ENCODE results near the gene BANF2.
"Not testable (repeated sequence)": the region's sequence is repeated elsewhere in the genome, so short reads cannot be mapped to it uniquely, and the experiment has no call there.

The BANF2 gene

GRCh38 chr20:17766226-17766625 lies 66.5 kb downstream of the BANF2 start:
- no peaks in the 10 kb centered on the region for H4K20me1 ChIP-seq (ENCODE audit: control insufficient read depth, insufficient read depth, low read depth, low read length)
- H3K79me2 ChIP-seq (ENCODE audit: control insufficient read depth, low read length), result no peaks in the 10 kb centered on the region
- H3K27me3 ChIP-seq (ENCODE audit: control insufficient read depth, low read length), result peaks cover 3% of the 10 kb centered on the region; the same call in 1 of the 2 replicates
- H3K4me2 ChIP-seq (ENCODE audit: low read length), result no peak overlapping the region
- H3K4me3 ChIP-seq (ENCODE audit: low read length), result no peak overlapping the region
- H3K36me3 ChIP-seq (ENCODE audit: control insufficient read depth, low read length), result no peaks in the 10 kb centered on the region
- TF ChIP-seq EZH2phosphoT487 (IDR thresholded peaks at IDR 0.05; ENCODE audit: borderline replicate concordance, low read length), result no peak
- no peak for TF ChIP-seq CTCF (IDR thresholded peaks at IDR 0.05; ENCODE audit: low read depth, low read length, poor library complexity, severe bottlenecking)
- no peak overlapping the region for H3K27ac ChIP-seq (ENCODE audit: low read depth, low read length)
- no peaks in the 10 kb centered on the region for H3K4me1 ChIP-seq (ENCODE audit: control insufficient read depth, low read length)
- H3F3A ChIP-seq (ENCODE audit: control insufficient read depth, insufficient read depth), result no peaks in the 10 kb centered on the region
- H3K9me3 ChIP-seq (ENCODE audit: control insufficient read depth, insufficient read depth, low read length), result no peaks in the 10 kb centered on the region
- H3K9me2 ChIP-seq (replicated peaks; ENCODE audit: control insufficient read depth, low read length), result no peaks in the 10 kb centered on the region

- Histone ChIP-seq H3K27ac (ENCODE audit: low read depth, low read length) (no peak overlapping the region), H3F3A (ENCODE audit: control insufficient read depth, insufficient read depth) (no peaks in the 10 kb centered on the region), H3K27me3 (ENCODE audit: control insufficient read depth, low read length) (peaks cover 3% of the 10 kb centered on the region; the same call in 1 of the 2 replicates), H3K4me1 (ENCODE audit: control insufficient read depth, low read length) (no peaks in the 10 kb centered on the region), H3K4me3 (ENCODE audit: low read length) (no peak overlapping the region), H4K20me1 (ENCODE audit: control insufficient read depth, insufficient read depth, low read depth, low read length) (no peaks in the 10 kb centered on the region), H3K4me2 (ENCODE audit: low read length) (no peak overlapping the region), H3K9me2 (replicated peaks; ENCODE audit: control insufficient read depth, low read length) (no peaks in the 10 kb centered on the region), H3K79me2 (ENCODE audit: control insufficient read depth, low read length) (no peaks in the 10 kb centered on the region), H3K36me3 (ENCODE audit: control insufficient read depth, low read length) (no peaks in the 10 kb centered on the region), H3K9me3 (ENCODE audit: control insufficient read depth, insufficient read depth, low read length) (no peaks in the 10 kb centered on the region)
- TF ChIP-seq EZH2phosphoT487 (IDR thresholded peaks at IDR 0.05; ENCODE audit: borderline replicate concordance, low read length) (no peak), CTCF (IDR thresholded peaks at IDR 0.05; ENCODE audit: low read depth, low read length, poor library complexity, severe bottlenecking) (no peak)
These were observed 67.9 kb downstream of the BANF2 start for GRCh38 chr20:17767624-17768023.

- Histone ChIP-seq H4K20me1 (ENCODE audit: control insufficient read depth, insufficient read depth, low read depth, low read length) (no peaks in the 10 kb centered on the region), H3K4me3 (ENCODE audit: low read length) (no peak overlapping the region), H3K79me2 (ENCODE audit: control insufficient read depth, low read length) (no peaks in the 10 kb centered on the region), H3K9me3 (ENCODE audit: control insufficient read depth, insufficient read depth, low read length) (no peaks in the 10 kb centered on the region), H3K4me1 (ENCODE audit: control insufficient read depth, low read length) (no peaks in the 10 kb centered on the region), H3K9me2 (replicated peaks; ENCODE audit: control insufficient read depth, low read length) (no peaks in the 10 kb centered on the region), H3K36me3 (ENCODE audit: control insufficient read depth, low read length) (no peaks in the 10 kb centered on the region), H3F3A (ENCODE audit: control insufficient read depth, insufficient read depth) (no peaks in the 10 kb centered on the region), H3K27me3 (ENCODE audit: control insufficient read depth, low read length) (peaks cover 3% of the 10 kb centered on the region; the same call in 1 of the 2 replicates), H3K27ac (ENCODE audit: low read depth, low read length) (no peak overlapping the region), H3K4me2 (ENCODE audit: low read length) (no peak overlapping the region)
- TF ChIP-seq CTCF (IDR thresholded peaks at IDR 0.05; ENCODE audit: low read depth, low read length, poor library complexity, severe bottlenecking) (no peak), EZH2phosphoT487 (IDR thresholded peaks at IDR 0.05; ENCODE audit: borderline replicate concordance, low read length) (no peak)
These were observed 68.5 kb downstream of the BANF2 start for GRCh38 chr20:17768271-17768670.

GRCh38 chr20:17769716-17770115 lies 70.0 kb downstream of the BANF2 start:
- not testable (repeated sequence) for H3F3A ChIP-seq (ENCODE audit: control insufficient read depth, insufficient read depth); H3K4me1 ChIP-seq (ENCODE audit: control insufficient read depth, low read length); H3K4me3 ChIP-seq (ENCODE audit: low read length); H4K20me1 ChIP-seq (ENCODE audit: control insufficient read depth, insufficient read depth, low read depth, low read length); H3K27me3 ChIP-seq (ENCODE audit: control insufficient read depth, low read length); H3K4me2 ChIP-seq (ENCODE audit: low read length); H3K79me2 ChIP-seq (ENCODE audit: control insufficient read depth, low read length); H3K9me3 ChIP-seq (ENCODE audit: control insufficient read depth, insufficient read depth, low read length); H3K36me3 ChIP-seq (ENCODE audit: control insufficient read depth, low read length); H3K27ac ChIP-seq (ENCODE audit: low read depth, low read length); H3K9me2 ChIP-seq (replicated peaks; ENCODE audit: control insufficient read depth, low read length)
